A673 (cell line): ENCODE measurements around the gene BMPR1A.

Experiments used
- EZH2 ChIP-seq: fragments of 200-600 bp; sonication (generic); IDR thresholded peaks from 2 replicates; pipeline ENCODE4 v1.6.1; 2017; ENCODE audit warnings: borderline replicate concordance, low read depth, mild to moderate bottlenecking, mixed read lengths, antibody characterized with exemption, low read length; ENCODE audit not compliant: poor library complexity, severe bottlenecking
- TF ChIP-seq, protein P1 (sequence below): fragments of 300-800, 200-600 bp; sonication (generic); conservative IDR thresholded peaks from 2 replicates; pipeline ENCODE4 v1.5.1; 2017; ENCODE audit warnings: low read depth, mild to moderate bottlenecking, antibody characterized with exemption, low read length, moderate library complexity, mixed read lengths

- TF ChIP-seq, protein P1, sequence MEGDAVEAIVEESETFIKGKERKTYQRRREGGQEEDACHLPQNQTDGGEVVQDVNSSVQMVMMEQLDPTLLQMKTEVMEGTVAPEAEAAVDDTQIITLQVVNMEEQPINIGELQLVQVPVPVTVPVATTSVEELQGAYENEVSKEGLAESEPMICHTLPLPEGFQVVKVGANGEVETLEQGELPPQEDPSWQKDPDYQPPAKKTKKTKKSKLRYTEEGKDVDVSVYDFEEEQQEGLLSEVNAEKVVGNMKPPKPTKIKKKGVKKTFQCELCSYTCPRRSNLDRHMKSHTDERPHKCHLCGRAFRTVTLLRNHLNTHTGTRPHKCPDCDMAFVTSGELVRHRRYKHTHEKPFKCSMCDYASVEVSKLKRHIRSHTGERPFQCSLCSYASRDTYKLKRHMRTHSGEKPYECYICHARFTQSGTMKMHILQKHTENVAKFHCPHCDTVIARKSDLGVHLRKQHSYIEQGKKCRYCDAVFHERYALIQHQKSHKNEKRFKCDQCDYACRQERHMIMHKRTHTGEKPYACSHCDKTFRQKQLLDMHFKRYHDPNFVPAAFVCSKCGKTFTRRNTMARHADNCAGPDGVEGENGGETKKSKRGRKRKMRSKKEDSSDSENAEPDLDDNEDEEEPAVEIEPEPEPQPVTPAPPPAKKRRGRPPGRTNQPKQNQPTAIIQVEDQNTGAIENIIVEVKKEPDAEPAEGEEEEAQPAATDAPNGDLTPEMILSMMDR, result no peak
- TF ChIP-seq EZH2, result no peak
Observed at GRCh38 chr10:86837663-86838062, 81.2 kb downstream of the BMPR1A start.
